ENCODE data around the gene ZNF598.
A peak's percentile ranks its signal among the peaks of the same experiment; 100 is the strongest.

The ZNF598 gene

GRCh38 chr16:1971796-1972489 lies 37.7 kb downstream of the ZNF598 start, which contains the start of gene TBL3:
Gene TBL3, plus strand, starts transcription at chr16:1972053. Its CDS starts 112 bp downstream, at chr16:1972165.
- Histone ChIP-seq H3K4me3 (ENCODE audit: low read depth, low read length) (peak within 1 kb of the TSS; percentile 97), H3K4me1 (ENCODE audit: control insufficient read depth, insufficient read depth, low read length) (no peaks in the 10 kb centered on the region), H3K27ac (ENCODE audit: extremely low read depth, low read depth, low read length) (peak within 1 kb of the TSS; percentile 88), H3K36me3 (ENCODE audit: control insufficient read depth in 2 of 2, insufficient read depth in 1 of 2, low read length in 2 of 2) (peaks cover 0 to 32% of the 10 kb centered on the region in 2 experiments; a peak in 1 of 3 replicates), H3K9me3 (ENCODE audit: control insufficient read depth, insufficient read depth, low read depth, low read length) (no peaks in the 10 kb centered on the region)
- CTCF ChIA-PET, result interaction anchor here (0.6 to 1.2 kb wide), 2 partner anchors 11 to 92 kb away, joined by 3 to 4 read pairs; no protein-coding TSS in a partner anchor
- POLR2A ChIA-PET, result interaction anchor here (0.7 to 1.9 kb wide), 14 partner anchors 9 to 781 kb away, joined by 3 to 17 read pairs (median 3); partner anchors contain the start of genes GFER, MLST8, MSRB1 and NUBP2
- TF ChIP-seq ZNF341 (tag by site-specific recombination; IDR thresholded peaks at IDR 0.05; ENCODE audit: low read depth), result no peak; the same call in 1 of the 2 replicates
- peak; percentile 99 for TF ChIP-seq ZNF629 (tag by site-specific recombination; IDR thresholded peaks at IDR 0.05)
- TF ChIP-seq ZNF670 (tag by site-specific recombination; IDR thresholded peaks at IDR 0.05; ENCODE audit: low read depth), result no peak
- peak; percentile 94 for TF ChIP-seq INSM2 (tag by site-specific recombination; IDR thresholded peaks at IDR 0.05)
- TF ChIP-seq ZNF133 (tag by site-specific recombination; IDR thresholded peaks at IDR 0.05), result no peak
- no peak for TF ChIP-seq PRDM1 (tag by site-specific recombination; IDR thresholded peaks at IDR 0.05)
- TF ChIP-seq ZNF677 (tag by site-specific recombination; IDR thresholded peaks at IDR 0.05), result no peak
- no peak for TF ChIP-seq RBAK (tag by site-specific recombination; IDR thresholded peaks at IDR 0.05)
- peak; percentile 98 for TF ChIP-seq ZBTB21 (tag by site-specific recombination; IDR thresholded peaks at IDR 0.05)
- no peak for TF ChIP-seq ZBTB6 (tag by site-specific recombination; IDR thresholded peaks at IDR 0.05)
- TF ChIP-seq ZNF707 (tag by site-specific recombination; IDR thresholded peaks at IDR 0.05), result no peak
- TF ChIP-seq ZBTB44 (tag by site-specific recombination; IDR thresholded peaks at IDR 0.05), result no peak
- TF ChIP-seq KLF9 (tag by site-specific recombination; IDR thresholded peaks at IDR 0.05; ENCODE audit: low read depth), result no peak; the same call in 1 of the 2 replicates
- TF ChIP-seq ZNF10 (tag by site-specific recombination; IDR thresholded peaks at IDR 0.05), result peak; percentile 48; the same call in 1 of the 2 replicates
- TF ChIP-seq ZNF560 (tag by site-specific recombination; IDR thresholded peaks at IDR 0.05; ENCODE audit: borderline replicate concordance), result no peak
- TF ChIP-seq YY1 (tag by site-specific recombination; IDR thresholded peaks at IDR 0.05), result peak; percentile 100
- peak; percentile 95 for TF ChIP-seq ZNF518A (tag by site-specific recombination; conservative IDR thresholded peaks at IDR 0.05; ENCODE audit: low read depth)
- peak; percentile 98 for TF ChIP-seq KLF8 (tag by site-specific recombination; IDR thresholded peaks at IDR 0.05)
- peak; percentile 96 for TF ChIP-seq ZSCAN30 (tag by site-specific recombination; IDR thresholded peaks at IDR 0.05)
- TF ChIP-seq ZNF24 (tag by site-specific recombination; IDR thresholded peaks at IDR 0.05), result peak; percentile 92
- TF ChIP-seq ZNF521 (tag by site-specific recombination; IDR thresholded peaks at IDR 0.05), result no peak
- peak; percentile 67; the same call in 1 of the 2 replicates for TF ChIP-seq KLF7 (tag by site-specific recombination; IDR thresholded peaks at IDR 0.05; ENCODE audit: borderline replicate concordance)
- peak; percentile 96 for TF ChIP-seq ZBTB7A (tag by site-specific recombination; IDR thresholded peaks at IDR 0.05; ENCODE audit: low read depth)
- peak; percentile 68; the same call in 1 of the 2 replicates for TF ChIP-seq ZNF239 (tag by site-specific recombination; IDR thresholded peaks at IDR 0.05)
- no peak for TF ChIP-seq PRDM4 (tag by site-specific recombination; IDR thresholded peaks at IDR 0.05)
- TF ChIP-seq ZNF76 (tag by site-specific recombination; IDR thresholded peaks at IDR 0.05; ENCODE audit: borderline replicate concordance, low read depth), result peak; percentile 96
